ENCODE data around the gene GNG10.
"Not testable (repeated sequence)": the region's sequence is repeated elsewhere in the genome, so short reads cannot be mapped to it uniquely, and the experiment has no call there.

Gene GNG10

GRCh38 chr9:111657051-111657450, 4.4 kb upstream of the GNG10 start:
- DNase-seq (ENCODE audit: low read depth) = no peak

- DNase-seq (ENCODE audit: low read depth) = no peak
Measured at GRCh38 chr9:111658943-111659342, 2.5 kb upstream of the GNG10 start.

GRCh38 chr9:111659691-111660090, 1.7 kb upstream of the GNG10 start:
- no peak for DNase-seq (ENCODE audit: low read depth)

GRCh38 chr9:111661802-111662521, 557 bp downstream of the GNG10 start:
- DNase-seq (ENCODE audit: low read depth) = peak; percentile 9

- DNase-seq (ENCODE audit: low read depth) = no peak
Measured at GRCh38 chr9:111662576-111663300, 1.3 kb downstream of the GNG10 start.

GRCh38 chr9:111663301-111663823, 2.0 kb downstream of the GNG10 start:
- no peak for DNase-seq (ENCODE audit: low read depth)

GRCh38 chr9:111668026-111668573, 6.7 kb downstream of the GNG10 start:
- DNase-seq (ENCODE audit: low read depth) = no peak

GRCh38 chr9:111668601-111669000, 7.2 kb downstream of the GNG10 start:
- not testable (repeated sequence) for DNase-seq (ENCODE audit: low read depth)

GRCh38 chr9:111674319-111674718, 12.9 kb downstream of the GNG10 start:
- no peak for DNase-seq (ENCODE audit: low read depth)

GRCh38 chr9:111676116-111676515, 14.7 kb downstream of the GNG10 start:
- no peak for DNase-seq (ENCODE audit: low read depth)

GRCh38 chr9:111678293-111678692, 16.9 kb downstream of the GNG10 start:
- DNase-seq (ENCODE audit: low read depth) = no peak

- no peak for DNase-seq (ENCODE audit: low read depth)
Measured at GRCh38 chr9:111679199-111679598, 17.8 kb downstream of the GNG10 start.

GRCh38 chr9:111683392-111683791, 22.0 kb downstream of the GNG10 start:
- DNase-seq (ENCODE audit: low read depth) = no peak

- no peak for DNase-seq (ENCODE audit: low read depth)
Measured at GRCh38 chr9:111691672-111692329, 30.4 kb downstream of the GNG10 start.

- DNase-seq (ENCODE audit: low read depth) = no peak
Measured at GRCh38 chr9:111696796-111697195, 35.4 kb downstream of the GNG10 start.

GRCh38 chr9:111700776-111701175, 39.4 kb downstream of the GNG10 start:
- DNase-seq (ENCODE audit: low read depth) = no peak

GRCh38 chr9:111704503-111704902, 43.1 kb downstream of the GNG10 start:
- DNase-seq (ENCODE audit: low read depth) = no peak

GRCh38 chr9:111711548-111711947, 50.1 kb downstream of the GNG10 start:
- no peak for DNase-seq (ENCODE audit: low read depth)

- no peak for DNase-seq (ENCODE audit: low read depth)
Measured at GRCh38 chr9:111712369-111712768, 51.0 kb downstream of the GNG10 start.

- no peak for DNase-seq (ENCODE audit: low read depth)
Measured at GRCh38 chr9:111715471-111715870, 54.1 kb downstream of the GNG10 start.

GRCh38 chr9:111719541-111719940, 58.1 kb downstream of the GNG10 start:
- no peak for DNase-seq (ENCODE audit: low read depth)

Data from activated T-cell treated with anti-CD3 and anti-CD28 coated beads for 48 hours (primary cell).